B cell (primary cell): ENCODE measurements around the gene GUCA2A. TPM values are rescaled to one million over a fixed set of nuclear protein-coding genes. Genes with fewer than 3 reads are reported as not detected.

ENCODE experiments used
- ATAC-seq: fragments of 200-7000 bp; cut with Tn5 transposase; one replicate; pipeline ENCODE4 v1.10.0; 2021; ENCODE audit warnings: low read depth, mild to moderate bottlenecking, moderate number of reproducible peaks, moderate library complexity
- CTCF ChIA-PET: fragments of 350-600 bp; sonication (Branson Sonifier 250); formaldehyde crosslinking; loops from one replicate; lab custom pipeline; 2021; ENCODE audit warnings: antibody characterized with exemption, inconsistent platforms; lab: Charles Lee
- POLR2A ChIA-PET: fragments of 350-600 bp; sonication (Branson Sonifier 250); formaldehyde crosslinking; loops from one replicate; lab custom pipeline; 2021; ENCODE audit warnings: antibody characterized with exemption; lab: Charles Lee
- DNase-seq: peaks from one replicate; pipeline ENCODE4 v3.0.0; 2013
- H2AFZ ChIP-seq: 2 replicates; pipeline ENCODE4 v1.6.1; 2012; ENCODE audit warnings: mild to moderate bottlenecking, low read depth, low read length; ENCODE audit not compliant: insufficient read depth, poor library complexity, severe bottlenecking
- H3K27ac ChIP-seq, 2 donors: 1 replicate in 1 of 2; 2 replicates in 1 of 2; pipeline ENCODE4 v1.5.1; 2012 to 2013; ENCODE audit warnings: low read length in 2 of 2, mild to moderate bottlenecking in 2 of 2, moderate library complexity in 1 of 2
- H3K27me3 ChIP-seq, 4 experiments: fragments of 200-600 bp in 1 of 4; sonication (generic) in 1 of 4; replicated peaks in 1 of 4; 1 replicate in 2 of 4; 2 replicates in 2 of 4; pipeline versions ENCODE4 v1.6.1 to v1.7.0; 2013 to 2016; ENCODE audit warnings: low read length in 3 of 4, mild to moderate bottlenecking in 2 of 4, mixed read lengths in 1 of 4, moderate library complexity in 1 of 4; ENCODE audit not compliant: insufficient read depth in 4 of 4, control insufficient read depth in 3 of 4; ENCODE audit errors: control extremely low read depth in 1 of 4
- H3K36me3 ChIP-seq, 2 experiments: replicated peaks in 1 of 2; 1 replicate in 1 of 2; 2 replicates in 1 of 2; pipeline versions ENCODE4 v1.6.1 to v1.7.1; 2013; ENCODE audit warnings: low read length in 1 of 2; ENCODE audit not compliant: insufficient read depth in 2 of 2, control insufficient read depth in 1 of 2; ENCODE audit errors: control extremely low read depth in 1 of 2, extremely low read depth in 1 of 2
- H3K4me1 ChIP-seq, 2 donors: fragments of 200-600 bp in 1 of 2; sonication (generic) in 1 of 2; 1 replicate in 1 of 2; 2 replicates in 1 of 2; pipeline versions ENCODE4 v1.5.1 to v1.6.1; 2013 to 2017; ENCODE audit warnings: low read length in 2 of 2; ENCODE audit not compliant: control insufficient read depth in 2 of 2, insufficient read depth in 2 of 2
- H3K4me2 ChIP-seq: replicated peaks from 2 replicates; pipeline ENCODE3; 2012; ENCODE audit warnings: mild to moderate bottlenecking, low read depth, low read length; ENCODE audit not compliant: poor library complexity, severe bottlenecking
- H3K4me3 ChIP-seq, 5 experiments: fragments of 200-600 bp in 1 of 5; sonication (generic) in 1 of 5; 1 replicate in 3 of 5; 2 replicates in 2 of 5; pipeline versions ENCODE4 v1.5.1 to v1.7.0; 2011 to 2016; ENCODE audit warnings: low read length in 4 of 5, mild to moderate bottlenecking in 4 of 5, low read depth in 2 of 5, control low read depth in 1 of 5, moderate library complexity in 1 of 5; ENCODE audit not compliant: insufficient read depth in 1 of 5; ENCODE audit errors: control extremely low read depth in 1 of 5, extremely low read depth in 1 of 5
- H3K79me2 ChIP-seq: fragments of 200-600 bp; sonication (generic); one replicate; pipeline ENCODE4 v1.6.0; 2016; ENCODE audit warnings: low read length; ENCODE audit not compliant: control insufficient read depth, insufficient read depth
- H3K9ac ChIP-seq: fragments of 200-600 bp; sonication (generic); 2 replicates; pipeline ENCODE4 v1.6.1; 2017; ENCODE audit warnings: mild to moderate bottlenecking, low read length, moderate library complexity
- H3K9me3 ChIP-seq, 3 donors: one replicate each; pipeline versions ENCODE4 v1.6.1 to v1.7.1; 2013; ENCODE audit warnings: low read length in 2 of 3; ENCODE audit not compliant: control insufficient read depth in 2 of 3, insufficient read depth in 1 of 3; ENCODE audit errors: control extremely low read depth in 1 of 3
- H4K20me1 ChIP-seq: 2 replicates; pipeline ENCODE4 v1.6.0; 2012; ENCODE audit warnings: mild to moderate bottlenecking, low read length; ENCODE audit not compliant: insufficient read depth, control insufficient read depth, poor library complexity, severe bottlenecking
- H3K27ac Mint-ChIP-seq: one replicate; pipeline ENCODE4 v1.8.0; 2021; ENCODE audit warnings: mixed read lengths
- H3K27me3 Mint-ChIP-seq: one replicate; pipeline ENCODE4 v1.8.0; 2021; ENCODE audit warnings: mixed read lengths
- H3K4me1 Mint-ChIP-seq: one replicate; pipeline ENCODE4 v1.8.0; 2021; ENCODE audit warnings: mixed read lengths
- H3K4me3 Mint-ChIP-seq: one replicate; pipeline ENCODE4 v1.8.0; 2021; ENCODE audit warnings: mixed read lengths
- H3K9me3 Mint-ChIP-seq: one replicate; pipeline ENCODE4 v1.8.0; 2022; ENCODE audit warnings: mixed read lengths; ENCODE audit not compliant: insufficient read depth
- CTCF ChIP-seq: fragments of 200-600 bp; IDR thresholded peaks from one replicate; pipeline ENCODE4 v1.8.0; 2022; ENCODE audit warnings: antibody characterized with exemption, mild to moderate bottlenecking
- EZH2 ChIP-seq: IDR thresholded peaks from 2 replicates; pipeline ENCODE4 v1.6.1; 2012; ENCODE audit warnings: borderline replicate concordance, low read depth, mild to moderate bottlenecking, moderate library complexity, low read length; ENCODE audit not compliant: insufficient read depth, poor library complexity, severe bottlenecking
- WGBS: methylation state at CpG from one replicate; pipeline ENCODE4 v1.1.5; 2013; ENCODE audit warnings: missing lambda C conversion rate; ENCODE audit not compliant: insufficient coverage; 5-methylcytosine and 5-hydroxymethylcytosine counted together
- intact Hi-C: fragments of 100-400 bp; cut with micrococcal nuclease; formaldehyde crosslinking; loops from one replicate; pipeline ENCODE4 v1.10.0; 2022
- polyA plus RNA-seq: library from polyadenylated mRNA; depleted of rRNA; stranded (reverse); fragments of >200 nt; gene quantifications from 2 replicates; pipeline ENCODE4 v1.2.3, GENCODE V29; 2012
- total RNA-seq, 2 donors: library from RNA; stranded (reverse); fragments of 120-200 nt in 1 of 2; gene quantifications; 1 replicate in 1 of 2; 2 replicates in 1 of 2; pipeline versions ENCODE4 v1.2.3 to v1.2.4, GENCODE V29; 2013 to 2022

Gene GUCA2A
- total and polyA plus RNA-seq, 2 donors (not counting 1 experiment from before 2014, with no cell fraction given) = not detected

DNA sequence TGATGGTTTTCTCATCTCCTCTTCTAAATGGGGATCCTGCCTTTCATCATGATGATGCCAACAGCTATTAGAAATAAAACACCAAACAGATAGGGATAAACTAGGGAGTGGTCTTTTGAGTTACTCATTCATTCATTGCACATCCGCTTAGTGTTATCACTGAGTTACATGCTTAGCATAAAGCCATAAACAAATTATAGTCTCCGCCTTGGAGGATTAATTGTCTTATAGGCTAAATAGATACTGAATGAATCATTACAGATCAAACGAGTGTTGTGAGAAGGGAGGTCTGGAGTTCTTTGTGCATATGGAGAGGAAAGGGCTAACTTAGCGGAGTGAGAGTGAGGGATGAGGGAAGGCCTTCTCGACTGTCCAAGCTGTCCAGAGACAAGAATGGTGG is 31.2 kb downstream of the GUCA2A start:
- no peak overlapping the region for H3K4me3 ChIP-seq
- 100% methylated on average over 3 of the region's 5 CpGs for WGBS
- H3K27ac Mint-ChIP-seq = no peak overlapping the region
- no peak overlapping the region for H2AFZ ChIP-seq
- no peaks in the 10 kb centered on the region for H3K9me3 ChIP-seq
- DNase-seq (no peak), ATAC-seq (no peak)
- H4K20me1 ChIP-seq = no peaks in the 10 kb centered on the region
- intact Hi-C loops = no loop called here
- no peak overlapping the region for H3K4me3 Mint-ChIP-seq
- no peak overlapping the region for H3K9ac ChIP-seq
- peaks cover 19% of the 10 kb centered on the region for H3K27me3 Mint-ChIP-seq
- no peak overlapping the region for H3K27ac ChIP-seq
- peaks cover 0 to 1% (median 0%) of the 10 kb centered on the region in 4 experiments for H3K27me3 ChIP-seq
- TF ChIP-seq CTCF = no peak
- no peak for TF ChIP-seq EZH2
- H3K4me2 ChIP-seq = no peak overlapping the region
- no peaks in the 10 kb centered on the region for H3K36me3 ChIP-seq
- POLR2A ChIA-PET = no interaction called here
- H3K79me2 ChIP-seq = no peaks in the 10 kb centered on the region
- no peaks in the 10 kb centered on the region for H3K4me1 Mint-ChIP-seq
- H3K9me3 Mint-ChIP-seq = no peaks in the 10 kb centered on the region
- CTCF ChIA-PET = no interaction called here
- no peaks in the 10 kb centered on the region for H3K4me1 ChIP-seq

DNA sequence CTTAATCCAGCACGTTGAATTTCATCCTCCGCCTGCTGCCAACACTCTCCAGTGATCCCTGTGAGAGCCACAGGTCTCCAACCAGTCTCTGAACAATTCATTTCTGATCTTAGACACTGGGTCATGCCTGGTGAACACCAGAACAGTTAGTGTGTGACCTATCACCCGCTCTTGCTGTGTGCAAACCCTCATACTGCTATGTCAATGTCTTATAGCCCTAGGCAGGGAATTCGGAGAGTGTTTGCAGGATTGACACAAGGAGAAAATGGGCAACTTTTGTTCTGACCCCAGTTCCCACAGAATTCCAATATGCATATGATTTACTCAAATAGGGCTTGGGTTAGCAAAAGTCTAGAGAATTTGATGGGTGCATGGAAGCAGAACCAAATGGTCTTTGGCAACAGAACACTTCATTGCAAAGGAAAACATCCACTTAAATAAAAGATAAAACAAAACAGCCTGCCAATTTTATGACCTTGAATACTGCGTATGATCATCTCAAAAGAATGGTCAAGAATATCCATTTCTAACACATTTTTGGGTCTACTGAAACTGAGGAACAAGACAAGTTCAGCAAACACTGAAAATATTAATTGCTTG is 34.4 kb downstream of the GUCA2A start:
- no peak overlapping the region for H3K27ac ChIP-seq
- TF ChIP-seq CTCF (no peak), EZH2 (no peak)
- Mint-ChIP-seq H3K9me3 (no peaks in the 10 kb centered on the region), H3K27ac (no peak overlapping the region), H3K27me3 (peaks cover 16% of the 10 kb centered on the region), H3K4me3 (no peak overlapping the region), H3K4me1 (no peaks in the 10 kb centered on the region)
- no peaks in the 10 kb centered on the region for H3K4me1 ChIP-seq
- no peaks in the 10 kb centered on the region for H3K36me3 ChIP-seq
- no peak for DNase-seq
- intact Hi-C loops = no loop called here
- H3K79me2 ChIP-seq = no peaks in the 10 kb centered on the region
- H4K20me1 ChIP-seq = no peaks in the 10 kb centered on the region
- H3K27me3 ChIP-seq = peaks cover 0 to 5% (median under 1%) of the 10 kb centered on the region in 4 experiments
- 94% methylated on average over 3 of the region's 5 CpGs for WGBS
- ATAC-seq = no peak
- H3K4me2 ChIP-seq = no peak overlapping the region
- ChIA-PET POLR2A (no interaction called here), CTCF (no interaction called here)
- H3K9ac ChIP-seq = no peak overlapping the region
- H3K4me3 ChIP-seq = no peak overlapping the region
- H2AFZ ChIP-seq = no peak overlapping the region
- H3K9me3 ChIP-seq = no peaks in the 10 kb centered on the region
